HTR-8/SVneo (cell line): ENCODE measurements around the gene KCNH3.
"Not testable (repeated sequence)": the region's sequence is repeated elsewhere in the genome, so short reads cannot be mapped to it uniquely, and the experiment has no call there.

Experiments
- DNase-seq: peaks from one replicate; pipeline ENCODE4 v3.0.0; 2011; ENCODE audit warnings: low spot score, mixed read lengths; ENCODE audit not compliant: insufficient read length
- FAIRE-seq: peaks from 2 replicates; lab custom pipeline; 2011; peaks lifted over from hg19 to GRCh38; lab: Jason Lieb, UNC

Gene KCNH3

GRCh38 chr12:49538510-49539403 is at the start of gene KCNH3:
Gene KCNH3 (plus strand): TSS chr12:49539030. CDS start chr12:49539417, 387 bp downstream.
- FAIRE-seq (peak; percentile 76), DNase-seq (peak; percentile 92)

GRCh38 chr12:49489154-49489553 is 49.7 kb upstream of the KCNH3 start:
- no peak for DNase-seq
- FAIRE-seq = no peak

- no peak for FAIRE-seq
- DNase-seq = peak; percentile 44
Measured at GRCh38 chr12:49489720-49490119, 49.1 kb upstream of the KCNH3 start.

GRCh38 chr12:49491823-49492222 is 47.0 kb upstream of the KCNH3 start:
- no peak for DNase-seq
- FAIRE-seq = no peak

- FAIRE-seq (no peak), DNase-seq (no peak)
Measured at GRCh38 chr12:49493900-49494299, 44.9 kb upstream of the KCNH3 start.

GRCh38 chr12:49496417-49497360 is 42.1 kb upstream of the KCNH3 start:
- FAIRE-seq = no peak
- DNase-seq = no peak

GRCh38 chr12:49501895-49502294 is 36.9 kb upstream of the KCNH3 start:
- DNase-seq (no peak), FAIRE-seq (no peak)

- no peak for DNase-seq
- no peak for FAIRE-seq
Measured at GRCh38 chr12:49502590-49502989, 36.2 kb upstream of the KCNH3 start.

GRCh38 chr12:49503674-49504180 is 35.1 kb upstream of the KCNH3 start:
- no peak for FAIRE-seq
- DNase-seq = peak; percentile 52

- no peak for FAIRE-seq
- no peak for DNase-seq
Measured at GRCh38 chr12:49505672-49506071, 33.2 kb upstream of the KCNH3 start.

GRCh38 chr12:49507139-49507538 is 31.7 kb upstream of the KCNH3 start:
- DNase-seq (peak; percentile 77), FAIRE-seq (peak; percentile 52)

- DNase-seq, FAIRE-seq: not testable (repeated sequence)
Measured at GRCh38 chr12:49509681-49510080, 29.1 kb upstream of the KCNH3 start.

- FAIRE-seq (no peak), DNase-seq (no peak)
Measured at GRCh38 chr12:49511410-49511809, 27.4 kb upstream of the KCNH3 start.

GRCh38 chr12:49512546-49512945 is 26.3 kb upstream of the KCNH3 start:
- no peak for FAIRE-seq
- no peak for DNase-seq

- no peak for DNase-seq
- FAIRE-seq = no peak
Measured at GRCh38 chr12:49515266-49515665, 23.6 kb upstream of the KCNH3 start.

GRCh38 chr12:49518914-49519573 is 19.8 kb upstream of the KCNH3 start:
- no peak for DNase-seq
- FAIRE-seq = no peak

GRCh38 chr12:49519574-49519936 is 19.3 kb upstream of the KCNH3 start:
- DNase-seq (no peak), FAIRE-seq (no peak)

GRCh38 chr12:49521389-49521788 is 17.4 kb upstream of the KCNH3 start:
- no peak for DNase-seq
- no peak for FAIRE-seq

GRCh38 chr12:49524660-49525324 is 14.0 kb upstream of the KCNH3 start:
- DNase-seq (no peak), FAIRE-seq (peak; percentile 31)

GRCh38 chr12:49525942-49526341 is 12.9 kb upstream of the KCNH3 start:
- DNase-seq (no peak), FAIRE-seq (no peak)
